Astrocyte (in vitro differentiated cells and primary cell): ENCODE data around the gene PTGFR. TPM values are rescaled to one million over a fixed set of nuclear protein-coding genes. Genes with fewer than 3 reads are reported as not detected.

Experiments used
- DNase-seq: peaks from one replicate; pipeline ENCODE4 v3.0.0-alpha.2; 2010; ENCODE audit warnings: low read depth
- FAIRE-seq: peaks from 2 replicates; lab custom pipeline; 2011; peaks lifted over from hg19 to GRCh38; lab: Jason Lieb, UNC
- H2AFZ ChIP-seq: 2 replicates; pipeline ENCODE4 v1.6.0; 2012; ENCODE audit warnings: low read depth, low read length, inconsistent platforms
- H3K27ac ChIP-seq: 2 replicates; pipeline ENCODE4 v1.5.1; 2011; ENCODE audit warnings: low read depth, low read length, inconsistent platforms
- H3K27me3 ChIP-seq: 2 replicates; pipeline ENCODE4 v1.6.0; 2011; ENCODE audit warnings: low read length, inconsistent platforms; ENCODE audit not compliant: insufficient read depth
- H3K36me3 ChIP-seq: 2 replicates; pipeline ENCODE4 v1.5.1; 2011; ENCODE audit warnings: low read length, inconsistent platforms; ENCODE audit not compliant: insufficient read depth
- H3K4me1 ChIP-seq: 2 replicates; pipeline ENCODE4 v1.5.1; 2011; ENCODE audit warnings: low read length, inconsistent platforms; ENCODE audit not compliant: insufficient read depth
- H3K4me2 ChIP-seq: 2 replicates; pipeline ENCODE4 v1.6.0; 2012; ENCODE audit warnings: low read length, inconsistent platforms
- H3K4me3 ChIP-seq: 2 replicates; pipeline ENCODE4 v1.5.1; 2011; ENCODE audit warnings: low read depth, mild to moderate bottlenecking, low read length, inconsistent platforms; ENCODE audit not compliant: insufficient read depth
- H3K79me2 ChIP-seq: 2 replicates; pipeline ENCODE4 v1.6.0; 2012; ENCODE audit warnings: mild to moderate bottlenecking, low read length, inconsistent platforms; ENCODE audit not compliant: insufficient read depth
- H3K9ac ChIP-seq: 2 replicates; pipeline ENCODE4 v1.6.0; 2012; ENCODE audit warnings: mild to moderate bottlenecking, low read length, inconsistent platforms
- H3K9me3 ChIP-seq: 2 replicates; pipeline ENCODE4 v1.5.1; 2012; ENCODE audit warnings: low read depth, mild to moderate bottlenecking, low read length, inconsistent platforms; ENCODE audit not compliant: insufficient read depth
- H4K20me1 ChIP-seq: 2 replicates; pipeline ENCODE4 v1.6.0; 2012; ENCODE audit warnings: low read length, inconsistent platforms; ENCODE audit not compliant: insufficient read depth
- H3K27ac Mint-ChIP-seq: one replicate; pipeline ENCODE4 v1.8.0; 2021; ENCODE audit warnings: mild to moderate bottlenecking, mixed read lengths; ENCODE audit not compliant: unreplicated experiment
- H3K27me3 Mint-ChIP-seq: one replicate; pipeline ENCODE4 v1.8.0; 2021; ENCODE audit warnings: low read depth, mixed read lengths; ENCODE audit not compliant: unreplicated experiment
- H3K36me3 Mint-ChIP-seq: one replicate; pipeline ENCODE4 v1.8.0; 2021; ENCODE audit warnings: low read depth, mixed read lengths; ENCODE audit not compliant: unreplicated experiment
- H3K4me1 Mint-ChIP-seq: one replicate; pipeline ENCODE4 v1.8.0; 2021; ENCODE audit warnings: low read depth, mixed read lengths; ENCODE audit not compliant: unreplicated experiment
- H3K4me3 Mint-ChIP-seq: one replicate; pipeline ENCODE4 v1.8.0; 2021; ENCODE audit warnings: mild to moderate bottlenecking, moderate library complexity, mixed read lengths; ENCODE audit not compliant: unreplicated experiment
- H3K9me3 Mint-ChIP-seq: one replicate; pipeline ENCODE4 v1.8.0; 2021; ENCODE audit warnings: mild to moderate bottlenecking, mixed read lengths; ENCODE audit not compliant: unreplicated experiment
- CTCF ChIP-seq: IDR thresholded peaks from 2 replicates; pipeline ENCODE4 v1.5.1; 2011; ENCODE audit warnings: low read depth, mild to moderate bottlenecking, inconsistent platforms, low read length, moderate library complexity; ENCODE audit not compliant: insufficient read depth
- EZH2 ChIP-seq: IDR thresholded peaks from 2 replicates; pipeline ENCODE4 v1.6.1; 2012; ENCODE audit warnings: mild to moderate bottlenecking, low read length, inconsistent platforms; ENCODE audit not compliant: insufficient read depth
- total RNA-seq: library from RNA; stranded (reverse); gene quantifications from 2 replicates; pipeline ENCODE4 v1.2.1, GENCODE V29; 2021

PTGFR gene
- total RNA-seq, 1 donor from 2014 or later, result 0.36 TPM

GRCh38 chr1:78447086-78447485 lies 43.7 kb upstream of the PTGFR start:
- FAIRE-seq (no peak), DNase-seq (peak; percentile 8)
- no peaks in the 10 kb centered on the region for H3K9me3 ChIP-seq
- no peak overlapping the region for H3K9ac ChIP-seq
- Mint-ChIP-seq H3K27me3 (no peaks in the 10 kb centered on the region), H3K9me3 (no peaks in the 10 kb centered on the region), H3K4me3 (no peak overlapping the region), H3K36me3 (no peaks in the 10 kb centered on the region), H3K4me1 (no peaks in the 10 kb centered on the region), H3K27ac (no peak overlapping the region)
- H3K4me2 ChIP-seq, result no peak overlapping the region
- H3K4me1 ChIP-seq, result no peaks in the 10 kb centered on the region
- no peak overlapping the region for H2AFZ ChIP-seq
- no peaks in the 10 kb centered on the region for H3K79me2 ChIP-seq
- no peaks in the 10 kb centered on the region for H3K27me3 ChIP-seq
- TF ChIP-seq CTCF (no peak), EZH2 (no peak)
- H3K36me3 ChIP-seq, result no peaks in the 10 kb centered on the region
- H4K20me1 ChIP-seq, result no peaks in the 10 kb centered on the region
- no peak overlapping the region for H3K27ac ChIP-seq
- H3K4me3 ChIP-seq, result no peak overlapping the region

- no peak overlapping the region for H3K4me2 ChIP-seq
- H3K27ac ChIP-seq, result no peak overlapping the region
- no peak overlapping the region for H2AFZ ChIP-seq
- H3K9ac ChIP-seq, result no peak overlapping the region
- no peak overlapping the region for H3K27ac Mint-ChIP-seq
- no peaks in the 10 kb centered on the region for H3K4me1 ChIP-seq
- H3K4me3 ChIP-seq, result no peak overlapping the region
- no peak for FAIRE-seq
- TF ChIP-seq EZH2 (no peak), CTCF (no peak)
- no peaks in the 10 kb centered on the region for H4K20me1 ChIP-seq
- H3K79me2 ChIP-seq, result no peaks in the 10 kb centered on the region
- H3K36me3 Mint-ChIP-seq, result no peaks in the 10 kb centered on the region
- peaks cover 4% of the 10 kb centered on the region for H3K27me3 Mint-ChIP-seq
- H3K27me3 ChIP-seq, result no peaks in the 10 kb centered on the region
- no peak overlapping the region for H3K4me3 Mint-ChIP-seq
- H3K36me3 ChIP-seq, result no peaks in the 10 kb centered on the region
- DNase-seq, result peak; percentile 69
- peaks cover 10% of the 10 kb centered on the region for H3K9me3 Mint-ChIP-seq
- H3K4me1 Mint-ChIP-seq, result peaks cover 3% of the 10 kb centered on the region
- H3K9me3 ChIP-seq, result peaks cover 3% of the 10 kb centered on the region
These were observed 26.3 kb upstream of the PTGFR start for GRCh38 chr1:78464449-78464891.

- TF ChIP-seq EZH2 (no peak), CTCF (no peak)
- peaks cover 3% of the 10 kb centered on the region for H3K4me1 Mint-ChIP-seq
- H3K27ac Mint-ChIP-seq, result no peak overlapping the region
- H3K27me3 Mint-ChIP-seq, result peaks cover 4% of the 10 kb centered on the region
- Histone ChIP-seq H3K79me2 (no peaks in the 10 kb centered on the region), H3K4me3 (no peak overlapping the region), H3K36me3 (no peaks in the 10 kb centered on the region), H2AFZ (no peak overlapping the region), H3K9me3 (peaks cover 3% of the 10 kb centered on the region), H3K27me3 (no peaks in the 10 kb centered on the region), H3K4me2 (no peak overlapping the region), H3K4me1 (no peaks in the 10 kb centered on the region), H4K20me1 (no peaks in the 10 kb centered on the region), H3K27ac (no peak overlapping the region), H3K9ac (no peak overlapping the region)
- H3K9me3 Mint-ChIP-seq, result peaks cover 7% of the 10 kb centered on the region
- H3K4me3 Mint-ChIP-seq, result no peak overlapping the region
- H3K36me3 Mint-ChIP-seq, result no peaks in the 10 kb centered on the region
- FAIRE-seq (no peak), DNase-seq (no peak)
These were observed 25.6 kb upstream of the PTGFR start for GRCh38 chr1:78465143-78465542.
